HepG2 (cell line): ENCODE measurements around the gene TMEM270. TPM values are rescaled to one million over a fixed set of nuclear protein-coding genes. Genes with fewer than 3 reads are reported as not detected.

Experiments
- HOXD1 ChIP-seq: sonication (generic); formaldehyde crosslinking; IDR thresholded peaks from 2 replicates; pipeline ENCODE4 v1.5.0; 2020; ENCODE audit warnings: missing genetic modification reagents
- KDM4B ChIP-seq: sonication (generic); formaldehyde crosslinking; IDR thresholded peaks from 2 replicates; pipeline ENCODE4 v1.4.0; 2020; ENCODE audit warnings: missing genetic modification reagents
- KLF15 ChIP-seq: sonication (generic); formaldehyde crosslinking; IDR thresholded peaks from 2 replicates; pipeline ENCODE4 v1.8.1; 2023; ENCODE audit warnings: borderline replicate concordance, mild to moderate bottlenecking, inconsistent platforms, missing genetic modification reagents, mixed read lengths
- KLF6 ChIP-seq: IDR thresholded peaks from 2 replicates; pipeline ENCODE4 v1.8.0; 2016; ENCODE audit warnings: missing biosample characterization, missing genetic modification reagents
- NFKB2 ChIP-seq: sonication (generic); formaldehyde crosslinking; IDR thresholded peaks from 2 replicates; pipeline ENCODE4 v1.4.0; 2020; ENCODE audit warnings: missing genetic modification reagents, borderline replicate concordance
- SNAPC2 ChIP-seq: sonication (generic); formaldehyde crosslinking; IDR thresholded peaks from 2 replicates; pipeline ENCODE4 v1.8.1; 2022; ENCODE audit warnings: mild to moderate bottlenecking, missing genetic modification reagents
- SP140L ChIP-seq: sonication (generic); formaldehyde crosslinking; IDR thresholded peaks from 2 replicates; pipeline ENCODE4 v1.4.0; 2020; ENCODE audit warnings: missing genetic modification reagents, borderline replicate concordance
- TAF15 ChIP-seq: fragments of 200-400 bp; formaldehyde crosslinking; IDR thresholded peaks from one replicate; pipeline ENCODE4 v1.6.1; 2018; ENCODE audit warnings: mild to moderate bottlenecking, low read depth, low read length; ENCODE audit not compliant: poor library complexity, severe bottlenecking
- TBL1XR1 ChIP-seq: fragments of 150-350 bp; IDR thresholded peaks from 2 replicates; pipeline ENCODE4 v1.6.1; 2014; ENCODE audit warnings: borderline replicate concordance, low read length; ENCODE audit not compliant: partially characterized antibody
- TP53 ChIP-seq: sonication (generic); formaldehyde crosslinking; conservative IDR thresholded peaks from 2 replicates; pipeline ENCODE4 v1.4.0; 2020; ENCODE audit warnings: missing genetic modification reagents
- XBP1 ChIP-seq: sonication (generic); formaldehyde crosslinking; IDR thresholded peaks from 2 replicates; pipeline ENCODE4 v1.5.0; 2020; ENCODE audit warnings: missing genetic modification reagents
- ZBTB42 ChIP-seq: sonication (generic); formaldehyde crosslinking; IDR thresholded peaks from 2 replicates; pipeline ENCODE4 v1.5.0; 2020; ENCODE audit warnings: mild to moderate bottlenecking, missing genetic modification reagents
- ZKSCAN5 ChIP-seq: sonication (generic); formaldehyde crosslinking; IDR thresholded peaks from 2 replicates; pipeline ENCODE4 v1.5.1; 2020; ENCODE audit warnings: mild to moderate bottlenecking, missing genetic modification reagents
- ZNF124 ChIP-seq: sonication (generic); formaldehyde crosslinking; IDR thresholded peaks from 2 replicates; pipeline ENCODE4 v1.4.0; 2020; ENCODE audit warnings: missing genetic modification reagents
- ZNF136 ChIP-seq: sonication (generic); formaldehyde crosslinking; IDR thresholded peaks from 2 replicates; pipeline ENCODE4 v1.8.1; 2022; ENCODE audit warnings: low read depth, mild to moderate bottlenecking, moderate library complexity, missing genetic modification reagents
- ZNF335 ChIP-seq: sonication (generic); formaldehyde crosslinking; IDR thresholded peaks from 2 replicates; pipeline ENCODE4 v1.4.0; 2020; ENCODE audit warnings: missing genetic modification reagents
- ZNF546 ChIP-seq: sonication (generic); formaldehyde crosslinking; conservative IDR thresholded peaks from 2 replicates; pipeline ENCODE4 v1.8.1; 2023; ENCODE audit warnings: mild to moderate bottlenecking, missing genetic modification reagents
- ZNF607 ChIP-seq: sonication (generic); formaldehyde crosslinking; IDR thresholded peaks from 2 replicates; pipeline ENCODE4 v1.5.1; 2020; ENCODE audit warnings: missing genetic modification reagents, mild to moderate bottlenecking, borderline replicate concordance
- ZNF782 ChIP-seq: sonication (generic); formaldehyde crosslinking; IDR thresholded peaks from 2 replicates; pipeline ENCODE4 v1.4.0; 2020; ENCODE audit warnings: missing genetic modification reagents, mild to moderate bottlenecking, borderline replicate concordance
- polyA plus RNA-seq, 8 experiments: library from polyadenylated mRNA; depleted of rRNA in 3 of 8; stranded (reverse) in 7 of 8; unstranded in 1 of 8; fragments of >200 nt; fragmentation: Illumina TruSeq in 4 of 8; extraction: Trizol in 4 of 8; gene quantifications; 2 replicates each; pipeline versions ENCODE4 v1.2.1 to v1.2.3, GENCODE V29; 2011 to 2016; ENCODE audit warnings: low read depth in 4 of 8, missing spikeins in 1 of 8, mixed read lengths in 1 of 8; ENCODE audit not compliant: insufficient read depth in 1 of 8
- total RNA-seq, 5 experiments: library from RNA; depleted of rRNA; stranded (reverse); fragments of >200 nt; fragmentation: Illumina TruSeq; extraction: Trizol; gene quantifications; 2 replicates each; pipeline ENCODE4 v1.2.3, GENCODE V29; 2016; ENCODE audit warnings: low read depth in 1 of 5
- TF ChIP-seq, protein P1 (sequence below): sonication (generic); formaldehyde crosslinking; IDR thresholded peaks from 2 replicates; pipeline ENCODE4 v1.8.1; 2022; ENCODE audit warnings: mild to moderate bottlenecking, missing genetic modification reagents
- TF ChIP-seq, protein P2 (sequence below): sonication (generic); formaldehyde crosslinking; IDR thresholded peaks from 2 replicates; pipeline ENCODE4 v1.4.0; 2020; ENCODE audit warnings: missing genetic modification reagents
- TF ChIP-seq, protein P3 (sequence below): sonication (generic); formaldehyde crosslinking; IDR thresholded peaks from 2 replicates; pipeline ENCODE4 v1.4.0; 2020; ENCODE audit warnings: mild to moderate bottlenecking, missing genetic modification reagents

TMEM270 gene
- total and polyA plus RNA-seq, 2 of the 13 experiments (the other 11 are each of a cell fraction or from before 2014, with no cell fraction given): not detected

DNA sequence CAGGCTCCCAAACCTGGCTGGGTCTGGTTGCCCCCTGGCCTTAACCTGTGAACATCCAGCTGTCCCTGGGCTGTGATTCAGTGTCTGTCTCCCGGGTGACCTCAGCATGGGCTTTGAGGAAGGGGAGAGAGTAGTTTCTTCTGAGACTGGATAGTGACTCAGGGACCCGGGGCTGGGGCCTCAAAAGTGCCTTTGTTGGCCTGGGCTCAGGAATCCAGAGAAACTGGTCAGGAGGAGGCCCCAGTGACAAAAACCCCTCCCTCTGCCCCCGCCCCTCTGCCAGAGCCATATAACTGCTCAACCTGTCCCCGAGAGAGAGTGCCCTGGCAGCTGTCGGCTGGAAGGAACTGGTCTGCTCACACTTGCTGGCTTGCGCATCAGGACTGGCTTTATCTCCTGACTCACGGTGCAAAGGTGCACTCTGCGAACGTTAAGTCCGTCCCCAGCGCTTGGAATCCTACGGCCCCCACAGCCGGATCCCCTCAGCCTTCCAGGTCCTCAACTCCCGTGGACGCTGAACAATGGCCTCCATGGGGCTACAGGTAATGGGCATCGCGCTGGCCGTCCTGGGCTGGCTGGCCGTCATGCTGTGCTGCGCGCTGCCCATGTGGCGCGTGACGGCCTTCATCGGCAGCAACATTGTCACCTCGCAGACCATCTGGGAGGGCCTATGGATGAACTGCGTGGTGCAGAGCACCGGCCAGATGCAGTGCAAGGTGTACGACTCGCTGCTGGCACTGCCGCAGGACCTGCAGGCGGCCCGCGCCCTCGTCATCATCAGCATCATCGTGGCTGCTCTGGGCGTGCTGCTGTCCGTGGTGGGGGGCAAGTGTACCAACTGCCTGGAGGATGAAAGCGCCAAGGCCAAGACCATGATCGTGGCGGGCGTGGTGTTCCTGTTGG lies 30.0 kb upstream of the TMEM270 start, which contains the start of gene CLDN4 (continued):
- no peak for TF ChIP-seq KLF15
- TF ChIP-seq, protein P1, sequence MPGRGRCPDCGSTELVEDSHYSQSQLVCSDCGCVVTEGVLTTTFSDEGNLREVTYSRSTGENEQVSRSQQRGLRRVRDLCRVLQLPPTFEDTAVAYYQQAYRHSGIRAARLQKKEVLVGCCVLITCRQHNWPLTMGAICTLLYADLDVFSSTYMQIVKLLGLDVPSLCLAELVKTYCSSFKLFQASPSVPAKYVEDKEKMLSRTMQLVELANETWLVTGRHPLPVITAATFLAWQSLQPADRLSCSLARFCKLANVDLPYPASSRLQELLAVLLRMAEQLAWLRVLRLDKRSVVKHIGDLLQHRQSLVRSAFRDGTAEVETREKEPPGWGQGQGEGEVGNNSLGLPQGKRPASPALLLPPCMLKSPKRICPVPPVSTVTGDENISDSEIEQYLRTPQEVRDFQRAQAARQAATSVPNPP (CRISPR knock-in tag): no peak
- no peak for TF ChIP-seq TBL1XR1
- TF ChIP-seq TAF15: no peak
- TF ChIP-seq XBP1 (CRISPR knock-in tag): no peak
- TF ChIP-seq ZNF546 (CRISPR knock-in tag): peak; percentile 87; the same call in 1 of the 2 replicates
- TF ChIP-seq ZNF335: peak; percentile 78
- no peak for TF ChIP-seq HOXD1 (CRISPR knock-in tag)
- no peak; the same call in 1 of the 2 replicates for TF ChIP-seq ZNF782 (CRISPR knock-in tag)
- no peak for TF ChIP-seq SNAPC2 (CRISPR knock-in tag)
- TF ChIP-seq, protein P2, sequence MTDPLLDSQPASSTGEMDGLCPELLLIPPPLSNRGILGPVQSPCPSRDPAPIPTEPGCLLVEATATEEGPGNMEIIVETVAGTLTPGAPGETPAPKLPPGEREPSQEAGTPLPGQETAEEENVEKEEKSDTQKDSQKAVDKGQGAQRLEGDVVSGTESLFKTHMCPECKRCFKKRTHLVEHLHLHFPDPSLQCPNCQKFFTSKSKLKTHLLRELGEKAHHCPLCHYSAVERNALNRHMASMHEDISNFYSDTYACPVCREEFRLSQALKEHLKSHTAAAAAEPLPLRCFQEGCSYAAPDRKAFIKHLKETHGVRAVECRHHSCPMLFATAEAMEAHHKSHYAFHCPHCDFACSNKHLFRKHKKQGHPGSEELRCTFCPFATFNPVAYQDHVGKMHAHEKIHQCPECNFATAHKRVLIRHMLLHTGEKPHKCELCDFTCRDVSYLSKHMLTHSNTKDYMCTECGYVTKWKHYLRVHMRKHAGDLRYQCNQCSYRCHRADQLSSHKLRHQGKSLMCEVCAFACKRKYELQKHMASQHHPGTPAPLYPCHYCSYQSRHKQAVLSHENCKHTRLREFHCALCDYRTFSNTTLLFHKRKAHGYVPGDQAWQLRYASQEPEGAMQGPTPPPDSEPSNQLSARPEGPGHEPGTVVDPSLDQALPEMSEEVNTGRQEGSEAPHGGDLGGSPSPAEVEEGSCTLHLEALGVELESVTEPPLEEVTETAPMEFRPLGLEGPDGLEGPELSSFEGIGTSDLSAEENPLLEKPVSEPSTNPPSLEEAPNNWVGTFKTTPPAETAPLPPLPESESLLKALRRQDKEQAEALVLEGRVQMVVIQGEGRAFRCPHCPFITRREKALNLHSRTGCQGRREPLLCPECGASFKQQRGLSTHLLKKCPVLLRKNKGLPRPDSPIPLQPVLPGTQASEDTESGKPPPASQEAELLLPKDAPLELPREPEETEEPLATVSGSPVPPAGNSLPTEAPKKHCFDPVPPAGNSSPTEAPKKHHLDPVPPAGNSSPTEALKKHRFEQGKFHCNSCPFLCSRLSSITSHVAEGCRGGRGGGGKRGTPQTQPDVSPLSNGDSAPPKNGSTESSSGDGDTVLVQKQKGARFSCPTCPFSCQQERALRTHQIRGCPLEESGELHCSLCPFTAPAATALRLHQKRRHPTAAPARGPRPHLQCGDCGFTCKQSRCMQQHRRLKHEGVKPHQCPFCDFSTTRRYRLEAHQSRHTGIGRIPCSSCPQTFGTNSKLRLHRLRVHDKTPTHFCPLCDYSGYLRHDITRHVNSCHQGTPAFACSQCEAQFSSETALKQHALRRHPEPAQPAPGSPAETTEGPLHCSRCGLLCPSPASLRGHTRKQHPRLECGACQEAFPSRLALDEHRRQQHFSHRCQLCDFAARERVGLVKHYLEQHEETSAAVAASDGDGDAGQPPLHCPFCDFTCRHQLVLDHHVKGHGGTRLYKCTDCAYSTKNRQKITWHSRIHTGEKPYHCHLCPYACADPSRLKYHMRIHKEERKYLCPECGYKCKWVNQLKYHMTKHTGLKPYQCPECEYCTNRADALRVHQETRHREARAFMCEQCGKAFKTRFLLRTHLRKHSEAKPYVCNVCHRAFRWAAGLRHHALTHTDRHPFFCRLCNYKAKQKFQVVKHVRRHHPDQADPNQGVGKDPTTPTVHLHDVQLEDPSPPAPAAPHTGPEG (CRISPR knock-in tag): no peak
- TF ChIP-seq KLF6: no peak
- TF ChIP-seq ZNF136 (CRISPR knock-in tag): no peak
- peak; percentile 49; the same call in 1 of the 2 replicates for TF ChIP-seq ZNF607 (CRISPR knock-in tag)
- no peak for TF ChIP-seq KDM4B (CRISPR knock-in tag)
- no peak for TF ChIP-seq ZKSCAN5 (CRISPR knock-in tag)
- TF ChIP-seq SP140L (CRISPR knock-in tag): no peak
- no peak for TF ChIP-seq ZNF124
- TF ChIP-seq TP53 (CRISPR knock-in tag): no peak
- 0 out of 2 replicates have a peak, but pooled peaks have one; percentile 49 for TF ChIP-seq ZBTB42 (CRISPR knock-in tag)
- no peak; the same call in 1 of the 2 replicates for TF ChIP-seq NFKB2 (CRISPR knock-in tag)
- TF ChIP-seq, protein P3, sequence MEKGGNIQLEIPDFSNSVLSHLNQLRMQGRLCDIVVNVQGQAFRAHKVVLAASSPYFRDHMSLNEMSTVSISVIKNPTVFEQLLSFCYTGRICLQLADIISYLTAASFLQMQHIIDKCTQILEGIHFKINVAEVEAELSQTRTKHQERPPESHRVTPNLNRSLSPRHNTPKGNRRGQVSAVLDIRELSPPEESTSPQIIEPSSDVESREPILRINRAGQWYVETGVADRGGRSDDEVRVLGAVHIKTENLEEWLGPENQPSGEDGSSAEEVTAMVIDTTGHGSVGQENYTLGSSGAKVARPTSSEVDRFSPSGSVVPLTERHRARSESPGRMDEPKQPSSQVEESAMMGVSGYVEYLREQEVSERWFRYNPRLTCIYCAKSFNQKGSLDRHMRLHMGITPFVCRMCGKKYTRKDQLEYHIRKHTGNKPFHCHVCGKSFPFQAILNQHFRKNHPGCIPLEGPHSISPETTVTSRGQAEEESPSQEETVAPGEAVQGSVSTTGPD (CRISPR knock-in tag): no peak
